ENCODE measurements around the gene CACYBP. TPM values are rescaled to one million over a fixed set of nuclear protein-coding genes. Genes with fewer than 3 reads are reported as not detected.

CACYBP gene
- total RNA-seq, 1 experiment from 2014 or later, result 220 TPM

DNA sequence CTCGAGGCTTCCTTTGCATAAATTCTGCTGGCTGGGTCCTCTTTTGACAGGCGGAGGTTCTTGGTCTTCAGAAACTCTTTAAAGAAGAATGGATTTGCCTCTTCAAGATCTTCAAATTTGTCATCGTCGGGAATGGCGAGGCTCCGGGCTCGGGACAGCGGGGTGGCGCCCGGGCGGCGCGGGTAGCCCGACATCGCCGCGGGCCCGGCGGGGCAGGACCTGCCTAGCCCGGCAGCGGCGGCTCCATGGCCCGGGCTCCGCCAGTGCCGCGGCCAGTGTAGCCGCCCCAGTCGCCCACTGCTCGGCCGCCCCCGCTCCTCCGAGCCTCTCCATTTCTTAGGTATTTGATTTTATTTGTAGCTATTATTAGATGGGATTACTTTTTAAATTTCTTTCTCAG lies 45.8 kb downstream of the CACYBP start:
- Histone ChIP-seq H3K27me3 (ENCODE audit: control insufficient read depth, insufficient read depth, low read length) (no peaks in the 10 kb centered on the region), H3K4me3 (ENCODE audit: insufficient read depth, low read depth, low read length) (no peak overlapping the region), H3K36me3 (replicated peaks; ENCODE audit: control insufficient read depth, insufficient read depth, low read length) (no peaks in the 10 kb centered on the region)
- peak; percentile 12 for DNase-seq

DNA sequence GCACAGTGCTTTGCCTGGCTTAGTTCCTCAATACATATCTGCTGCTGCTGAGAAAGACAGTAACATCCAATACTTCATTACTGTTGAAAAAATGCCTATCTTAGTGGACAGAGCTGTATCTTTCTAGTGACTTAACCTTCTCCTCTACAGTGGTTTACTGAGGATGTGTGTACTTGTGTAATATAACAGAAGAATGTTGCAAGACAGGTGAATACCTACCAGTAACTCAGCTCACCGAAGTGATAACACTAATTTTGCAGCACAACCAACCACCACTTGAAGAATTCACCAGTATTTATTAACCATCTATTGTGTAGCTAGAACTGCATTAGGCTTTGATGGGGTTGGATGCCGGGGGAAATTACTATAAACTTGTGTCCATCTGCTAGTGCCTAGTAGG lies 51.2 kb downstream of the CACYBP start:
- no peak overlapping the region for H3K4me3 ChIP-seq (ENCODE audit: insufficient read depth, low read depth, low read length)
- DNase-seq, result no peak
- no peaks in the 10 kb centered on the region for H3K27me3 ChIP-seq (ENCODE audit: control insufficient read depth, insufficient read depth, low read length)
- no peaks in the 10 kb centered on the region for H3K36me3 ChIP-seq (replicated peaks; ENCODE audit: control insufficient read depth, insufficient read depth, low read length)

DNA sequence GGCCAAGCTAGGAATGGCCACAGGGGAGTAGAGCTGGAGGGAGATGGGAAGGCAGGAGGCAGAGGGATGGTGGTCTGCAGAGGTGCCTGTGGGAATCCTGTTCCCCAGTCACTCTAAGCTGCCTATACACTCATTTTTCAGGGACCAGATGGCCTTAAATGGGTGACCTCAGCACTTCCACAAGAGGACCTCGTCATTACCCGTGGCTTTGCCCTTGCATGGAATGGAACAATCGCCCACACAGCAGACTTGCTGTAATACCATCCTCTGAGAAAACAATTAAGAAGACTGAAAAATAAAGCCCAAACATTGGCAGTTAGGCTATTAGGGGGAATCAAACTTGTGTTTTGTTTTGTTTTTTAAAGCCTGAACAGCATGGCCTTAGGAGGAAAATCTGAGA lies 55.0 kb downstream of the CACYBP start:
- Histone ChIP-seq H3K27me3 (ENCODE audit: control insufficient read depth, insufficient read depth, low read length) (no peaks in the 10 kb centered on the region), H3K4me3 (ENCODE audit: insufficient read depth, low read depth, low read length) (no peak overlapping the region), H3K36me3 (replicated peaks; ENCODE audit: control insufficient read depth, insufficient read depth, low read length) (no peaks in the 10 kb centered on the region)
- DNase-seq, result no peak

Other genes starting within 250 kb of the CACYBP start
- gene MRPS14, start 23.5 kb downstream of the CACYBP start, total RNA-seq (2014; rRNA removed; shearing (Covaris generic)), result 39.5 and 46.4 TPM in 2 replicates
- gene TNN, start 67.9 kb downstream of the CACYBP start, total RNA-seq (2014; rRNA removed; shearing (Covaris generic)), result 0.31 and 0.41 TPM in 2 replicates
- 10.2 and 10.6 TPM in 2 replicates for gene KIAA0040, start 192.8 kb downstream of the CACYBP start, total RNA-seq (2014; rRNA removed; shearing (Covaris generic))